Endothelial cell of umbilical vein (primary cell): ENCODE results near the gene CGB2. TPM values are rescaled to one million over a fixed set of nuclear protein-coding genes. Genes with fewer than 3 reads are reported as not detected.

Experiments used
- BruUV-seq: library from RNA; stranded (reverse); fragments of 400-500 nt; replicated peaks from 2 replicates; lab custom pipeline; 2021; lab: Mats Ljungman, UMichigan
- CTCF ChIA-PET: fragments of 300-600, 350-600 bp; sonication (Branson Sonifier 250); formaldehyde crosslinking; loops from one replicate; lab custom pipeline; 2021; ENCODE audit warnings: antibody characterized with exemption, inconsistent platforms; lab: Charles Lee
- POLR2A ChIA-PET: fragments of 300-600, 350-600 bp; sonication (Branson Sonifier 250); formaldehyde crosslinking; loops from one replicate; lab custom pipeline; 2021; ENCODE audit warnings: antibody characterized with exemption, inconsistent platforms; lab: Charles Lee
- DNase-seq: peaks from one replicate; pipeline ENCODE4 v3.0.0-alpha.2; 2011; ENCODE audit warnings: low read depth, low spot score
- FAIRE-seq: peaks from 2 replicates; lab custom pipeline; 2011; peaks lifted over from hg19 to GRCh38; lab: Jason Lieb, UNC
- H2AFZ ChIP-seq: 2 replicates; pipeline ENCODE4 v1.6.0; 2012; ENCODE audit warnings: low read depth, low read length, control low read depth, inconsistent platforms
- H3K27ac ChIP-seq: 2 replicates; pipeline ENCODE4 v1.5.1; 2011; ENCODE audit warnings: low read depth, mild to moderate bottlenecking, control low read depth, low read length, moderate library complexity; ENCODE audit not compliant: insufficient read depth
- H3K27me3 ChIP-seq, 2 experiments: 2 replicates each; pipeline versions ENCODE4 v1.6.0 to v1.6.1; 2011; ENCODE audit warnings: low read length in 2 of 2, mixed read lengths in 1 of 2; ENCODE audit not compliant: control insufficient read depth in 2 of 2, insufficient read depth in 2 of 2
- H3K36me3 ChIP-seq, 2 experiments: 2 replicates in 1 of 2; 3 replicates in 1 of 2; pipeline ENCODE4 v1.5.1; 2011; ENCODE audit warnings: low read length in 2 of 2, mild to moderate bottlenecking in 1 of 2, moderate library complexity in 1 of 2; ENCODE audit not compliant: control insufficient read depth in 2 of 2, insufficient read depth in 2 of 2; ENCODE audit errors: extremely low read depth in 1 of 2
- H3K4me1 ChIP-seq: 3 replicates; pipeline ENCODE4 v1.5.1; 2011; ENCODE audit warnings: mild to moderate bottlenecking, low read length; ENCODE audit not compliant: control insufficient read depth, insufficient read depth; ENCODE audit errors: extremely low read depth
- H3K4me2 ChIP-seq: 2 replicates; pipeline ENCODE4 v1.6.1; 2011; ENCODE audit warnings: low read length, control low read depth, mixed read lengths; ENCODE audit not compliant: insufficient read depth
- H3K4me3 ChIP-seq, 3 experiments: fragments of 200-600 bp in 1 of 3; sonication (generic), shearing (Covaris generic) in 1 of 3; replicated peaks in 1 of 3; 2 replicates each; pipeline ENCODE4 v1.5.1; 2011 to 2016; ENCODE audit warnings: control low read depth in 3 of 3, low read length in 3 of 3, mild to moderate bottlenecking in 2 of 3, inconsistent platforms in 1 of 3, low read depth in 1 of 3, moderate library complexity in 1 of 3; ENCODE audit not compliant: insufficient read depth in 1 of 3
- H3K79me2 ChIP-seq: 2 replicates; pipeline ENCODE4 v1.6.0; 2012; ENCODE audit warnings: low read length, inconsistent platforms; ENCODE audit not compliant: control insufficient read depth, insufficient read depth
- H3K9ac ChIP-seq: replicated peaks from 2 replicates; pipeline ENCODE3; 2011; ENCODE audit warnings: low read length, control low read depth; ENCODE audit not compliant: insufficient read depth; ENCODE audit errors: extremely low read depth
- H3K9me1 ChIP-seq: replicated peaks from 3 replicates; pipeline ENCODE4 v1.6.0; 2011; ENCODE audit warnings: mild to moderate bottlenecking, low read length; ENCODE audit not compliant: control insufficient read depth, insufficient read depth; ENCODE audit errors: extremely low read depth
- H3K9me3 ChIP-seq: replicated peaks from 2 replicates; pipeline ENCODE4 v1.5.1; 2012; ENCODE audit warnings: low read length, inconsistent platforms; ENCODE audit not compliant: control insufficient read depth, insufficient read depth
- H4K20me1 ChIP-seq: replicated peaks from 2 replicates; pipeline ENCODE3; 2011; ENCODE audit warnings: mild to moderate bottlenecking, low read length; ENCODE audit not compliant: control insufficient read depth, insufficient read depth; ENCODE audit errors: extremely low read depth
- FOS ChIP-seq: IDR thresholded peaks from 2 replicates; pipeline ENCODE4 v1.6.1; 2011; ENCODE audit warnings: mild to moderate bottlenecking, low read length, moderate library complexity, borderline replicate concordance; ENCODE audit not compliant: insufficient read depth
- GATA2 ChIP-seq: IDR thresholded peaks from 2 replicates; pipeline ENCODE4 v1.7.0; 2011; ENCODE audit warnings: low read depth, mild to moderate bottlenecking, moderate library complexity, mixed read lengths, low read length; ENCODE audit not compliant: insufficient read length, insufficient read depth
- MYC ChIP-seq: IDR thresholded peaks from one replicate; pipeline ENCODE4 v1.6.1; 2011; ENCODE audit warnings: mild to moderate bottlenecking, low read depth, low read length
- POLR2A ChIP-seq: IDR thresholded peaks from 2 replicates; pipeline ENCODE4 v1.6.1; 2012; ENCODE audit warnings: low read depth, mild to moderate bottlenecking, control low read depth, low read length
- POLR2AphosphoS5 ChIP-seq: IDR thresholded peaks from 2 replicates; pipeline ENCODE4 v1.6.1; 2012; ENCODE audit warnings: low read depth, mild to moderate bottlenecking, control low read depth, low read length, moderate library complexity; ENCODE audit not compliant: insufficient read depth
- dilution Hi-C: fragments of 300-500 bp; cut with MboI; formaldehyde crosslinking; loops from one replicate; pipeline ENCODE4 v1.15.0; 2019; ENCODE audit warnings: low sequenced_read_pairs; ENCODE audit not compliant: extremely low pct_ligation_motif_present
- intact Hi-C: fragments of 100-400 bp; cut with micrococcal nuclease; formaldehyde crosslinking; loops from one replicate; pipeline ENCODE4 v1.10.0; 2022
- polyA plus RNA-seq, 4 experiments: library from polyadenylated mRNA; depleted of rRNA in 3 of 4; stranded (reverse) in 3 of 4; unstranded in 1 of 4; fragments of >200 nt; gene quantifications; 2 replicates each; pipeline versions ENCODE4 v1.2.1 to v1.2.3, GENCODE V29; 2011 to 2012; ENCODE audit warnings: missing spikeins in 1 of 4
- total RNA-seq: library from RNA; stranded (reverse); gene quantifications from 2 replicates; pipeline ENCODE4 v1.2.3, GENCODE V29; 2021
- TF ChIP-seq, protein P1 (sequence below): IDR thresholded peaks from 2 replicates; pipeline ENCODE4 v1.6.1; 2011; ENCODE audit not compliant: insufficient read depth, insufficient read length
- TF ChIP-seq, protein P2 (sequence below), 2 donors: IDR thresholded peaks; 1 replicate in 1 of 2; 2 replicates in 1 of 2; pipeline ENCODE4 v1.5.1; 2011; ENCODE audit warnings: low read length in 2 of 2, mild to moderate bottlenecking in 2 of 2, moderate library complexity in 2 of 2, control low read depth in 1 of 2, inconsistent platforms in 1 of 2, low read depth in 1 of 2; ENCODE audit not compliant: insufficient read depth in 1 of 2; ENCODE audit errors: extremely low read depth in 1 of 2

The CGB2 gene
- total and polyA plus RNA-seq, 2 donors (not counting 3 experiments of a cell fraction or from before 2014, with no cell fraction given): not detected

DNA sequence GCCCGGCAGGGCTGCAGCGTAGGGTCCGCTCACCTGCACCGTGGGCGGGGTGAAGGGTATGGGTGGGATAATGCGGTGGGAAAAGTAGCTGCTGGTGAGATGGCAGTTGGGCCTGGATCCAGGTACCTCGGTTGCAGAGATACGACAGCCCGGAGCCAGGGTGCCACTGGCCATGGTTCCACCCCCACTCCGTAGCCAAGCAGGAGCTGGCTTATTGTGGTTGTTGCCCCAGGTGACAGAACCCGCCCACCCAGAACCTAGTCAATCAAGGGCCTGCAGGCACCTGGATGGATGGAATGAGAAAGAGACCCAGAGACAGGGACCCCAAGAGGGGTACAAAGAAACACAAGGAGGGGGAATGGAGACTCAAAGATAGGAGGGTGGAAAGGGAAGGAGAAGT, 11.3 kb upstream of the CGB2 start:
- H3K9me3 ChIP-seq: no peaks in the 10 kb centered on the region
- H3K9ac ChIP-seq: no peak overlapping the region
- H3K4me2 ChIP-seq: no peak overlapping the region
- H2AFZ ChIP-seq: no peak overlapping the region
- CTCF ChIA-PET: interaction anchor here (0.8 to 5.4 kb wide), 4 partner anchors 12 to 25 kb away, joined by 3 to 37 read pairs (median 6); no protein-coding TSS in a partner anchor
- POLR2A ChIA-PET: no interaction called here
- TF ChIP-seq POLR2AphosphoS5 (no peak), FOS (no peak), MYC (no peak), POLR2A (no peak), GATA2 (no peak)
- TF ChIP-seq, protein P1, sequence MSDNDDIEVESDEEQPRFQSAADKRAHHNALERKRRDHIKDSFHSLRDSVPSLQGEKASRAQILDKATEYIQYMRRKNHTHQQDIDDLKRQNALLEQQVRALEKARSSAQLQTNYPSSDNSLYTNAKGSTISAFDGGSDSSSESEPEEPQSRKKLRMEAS: no peak
- TF ChIP-seq, protein P2, sequence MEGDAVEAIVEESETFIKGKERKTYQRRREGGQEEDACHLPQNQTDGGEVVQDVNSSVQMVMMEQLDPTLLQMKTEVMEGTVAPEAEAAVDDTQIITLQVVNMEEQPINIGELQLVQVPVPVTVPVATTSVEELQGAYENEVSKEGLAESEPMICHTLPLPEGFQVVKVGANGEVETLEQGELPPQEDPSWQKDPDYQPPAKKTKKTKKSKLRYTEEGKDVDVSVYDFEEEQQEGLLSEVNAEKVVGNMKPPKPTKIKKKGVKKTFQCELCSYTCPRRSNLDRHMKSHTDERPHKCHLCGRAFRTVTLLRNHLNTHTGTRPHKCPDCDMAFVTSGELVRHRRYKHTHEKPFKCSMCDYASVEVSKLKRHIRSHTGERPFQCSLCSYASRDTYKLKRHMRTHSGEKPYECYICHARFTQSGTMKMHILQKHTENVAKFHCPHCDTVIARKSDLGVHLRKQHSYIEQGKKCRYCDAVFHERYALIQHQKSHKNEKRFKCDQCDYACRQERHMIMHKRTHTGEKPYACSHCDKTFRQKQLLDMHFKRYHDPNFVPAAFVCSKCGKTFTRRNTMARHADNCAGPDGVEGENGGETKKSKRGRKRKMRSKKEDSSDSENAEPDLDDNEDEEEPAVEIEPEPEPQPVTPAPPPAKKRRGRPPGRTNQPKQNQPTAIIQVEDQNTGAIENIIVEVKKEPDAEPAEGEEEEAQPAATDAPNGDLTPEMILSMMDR (IDR thresholded peaks at IDR 0.05; ENCODE audit: extremely low read depth in 1 of 2, insufficient read depth in 1 of 2, low read depth in 1 of 2, low read length in 2 of 2): no peak
- no peak overlapping the region for H3K27ac ChIP-seq
- no peak overlapping the region for H3K4me3 ChIP-seq
- H3K36me3 ChIP-seq: peaks cover 0 to 6% of the 10 kb centered on the region in 2 experiments
- H3K27me3 ChIP-seq: peaks cover 0 to 5% of the 10 kb centered on the region in 2 experiments
- DNase-seq (no peak), FAIRE-seq (no peak)
- dilution Hi-C loops: no loop called here
- no TSS peak for BruUV-seq
- no peaks in the 10 kb centered on the region for H3K9me1 ChIP-seq
- H3K4me1 ChIP-seq: peaks cover 10% of the 10 kb centered on the region
- intact Hi-C loops: no loop called here
- H3K79me2 ChIP-seq: no peaks in the 10 kb centered on the region
- no peaks in the 10 kb centered on the region for H4K20me1 ChIP-seq
